GM06990 (cell line): ENCODE results near the gene ZNF91.

Experiments
- DNase-seq: peaks from one replicate; pipeline ENCODE4 v3.0.0-alpha.2; 2011; ENCODE audit not compliant: insufficient read length; ENCODE audit errors: extremely low read depth
- H3K27me3 ChIP-seq: replicated peaks from 2 replicates; pipeline ENCODE4 v1.6.0; 2011; ENCODE audit warnings: low read length; ENCODE audit not compliant: control insufficient read depth, insufficient read depth
- H3K36me3 ChIP-seq: 2 replicates; pipeline ENCODE4 v1.5.1; 2011; ENCODE audit warnings: low read length; ENCODE audit not compliant: control insufficient read depth, insufficient read depth
- H3K4me3 ChIP-seq: replicated peaks from 2 replicates; pipeline ENCODE4 v1.5.1; 2011; ENCODE audit warnings: low read depth, mild to moderate bottlenecking, control low read depth, low read length
- CTCF ChIP-seq: IDR thresholded peaks from 2 replicates; pipeline ENCODE4 v1.5.1; 2011; ENCODE audit warnings: low read length, control low read depth, mild to moderate bottlenecking, inconsistent platforms; ENCODE audit not compliant: insufficient read depth, poor library complexity, severe bottlenecking

The ZNF91 gene

GRCh38 chr19:23395041-23395721, at the start of gene ZNF91:
TSS of gene ZNF91 (minus strand) at chr19:23395471. CDS start at chr19:23395354, 117 bp downstream.
- Histone ChIP-seq H3K36me3 (no peaks in the 10 kb centered on the region; the same call in none of the 2 replicates), H3K27me3 (no peaks in the 10 kb centered on the region), H3K4me3 (peak within 1 kb of the TSS; percentile 83)
- DNase-seq = peak; percentile 88
- no peak for TF ChIP-seq CTCF

DNA sequence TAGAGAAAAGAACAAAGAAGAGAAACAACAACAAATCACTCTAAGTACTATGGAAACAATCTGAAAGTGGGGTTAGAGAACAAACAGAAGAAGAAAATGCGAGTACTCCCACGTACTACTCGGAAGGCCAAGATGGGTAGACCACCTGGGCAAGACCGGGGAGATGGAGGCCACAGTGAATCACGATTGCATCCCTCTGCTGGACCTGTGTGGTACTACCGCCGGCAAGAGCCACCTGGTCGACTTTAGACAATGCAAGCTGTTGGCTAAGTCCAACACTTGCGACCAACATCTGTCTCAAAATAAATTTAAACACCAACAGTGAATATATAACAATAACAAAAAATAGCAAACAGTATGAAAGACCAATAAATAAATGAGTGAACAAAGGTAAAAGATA, 45.5 kb upstream of the ZNF91 start:
- H3K27me3 ChIP-seq = no peaks in the 10 kb centered on the region
- H3K36me3 ChIP-seq = no peaks in the 10 kb centered on the region
- no peak for TF ChIP-seq CTCF
- no peak overlapping the region for H3K4me3 ChIP-seq
- peak; percentile 5 for DNase-seq

DNA sequence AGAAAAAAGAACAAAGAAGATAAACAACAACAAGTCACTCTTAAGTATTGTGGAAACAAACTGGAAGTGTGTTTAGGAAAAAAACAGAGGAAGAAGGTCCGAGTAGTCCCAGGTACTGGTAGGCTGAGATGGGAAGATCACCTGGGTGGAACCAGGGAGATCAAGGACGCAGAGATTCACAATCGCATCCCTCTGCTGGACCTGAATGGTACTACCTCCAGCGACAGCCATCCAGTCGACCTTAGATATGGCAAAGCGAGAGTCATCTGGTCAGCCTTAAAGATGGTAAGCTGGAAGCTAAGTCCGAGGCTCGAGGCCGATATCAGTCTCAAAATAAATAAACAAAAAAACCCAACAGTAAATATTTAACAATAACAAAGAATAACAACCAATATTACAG, 44.9 kb upstream of the ZNF91 start:
- peak; percentile 14 for TF ChIP-seq CTCF
- DNase-seq = no peak
- H3K27me3 ChIP-seq = no peaks in the 10 kb centered on the region

DNA sequence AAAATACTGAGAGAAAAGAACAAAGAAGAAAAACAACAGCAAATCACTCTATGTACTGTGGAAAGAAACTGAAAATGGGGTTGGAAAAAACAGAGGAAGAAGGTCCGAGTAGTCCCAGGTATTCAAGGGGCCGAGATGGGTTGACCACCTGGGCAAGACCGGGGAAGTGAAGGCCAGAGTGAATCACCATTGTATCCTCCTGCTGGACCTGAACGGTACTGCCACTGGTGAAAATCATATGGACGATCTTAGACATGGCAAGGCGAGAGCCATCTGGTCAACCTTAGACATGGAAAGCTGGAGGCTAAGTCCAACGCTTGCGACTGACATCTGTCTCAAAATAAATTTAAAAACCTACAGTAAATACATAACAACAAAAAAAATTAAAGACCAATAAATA, 44.4 kb upstream of the ZNF91 start:
- H3K36me3 ChIP-seq = no peaks in the 10 kb centered on the region
- no peak overlapping the region for H3K4me3 ChIP-seq
- peak; percentile 9 for TF ChIP-seq CTCF
- no peak for DNase-seq
- H3K27me3 ChIP-seq = no peaks in the 10 kb centered on the region

More for the DNA sequence above, 44.9 kb upstream of the ZNF91 start:
- no peaks in the 10 kb centered on the region for H3K36me3 ChIP-seq
- no peak overlapping the region for H3K4me3 ChIP-seq

- Histone ChIP-seq H3K4me3 (no peak overlapping the region), H3K36me3 (no peaks in the 10 kb centered on the region), H3K27me3 (no peaks in the 10 kb centered on the region)
- DNase-seq = no peak
- TF ChIP-seq CTCF = no peak
Observed at GRCh38 chr19:23437901-23438300, 42.6 kb upstream of the ZNF91 start.

DNA sequence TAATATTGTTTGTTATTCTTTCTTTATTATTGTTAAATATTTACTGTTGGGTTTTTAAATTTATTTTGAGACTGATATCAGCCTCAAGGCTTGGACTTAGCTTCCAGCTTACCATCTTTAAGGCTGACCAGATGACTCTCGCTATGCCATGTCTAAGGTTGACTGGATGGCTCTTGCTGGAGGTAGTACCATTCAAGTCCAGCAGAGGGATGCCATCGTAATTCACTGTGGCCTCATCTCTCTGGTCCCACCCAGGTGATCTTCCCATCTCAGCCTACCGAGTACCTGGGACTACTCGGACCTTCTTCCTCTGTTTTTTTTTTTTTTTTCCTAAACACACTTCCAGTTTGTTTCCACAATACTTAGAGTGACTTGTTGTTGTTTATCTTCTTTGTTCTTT, 41.7 kb upstream of the ZNF91 start:
- Histone ChIP-seq H3K27me3 (no peaks in the 10 kb centered on the region), H3K4me3 (no peak overlapping the region), H3K36me3 (no peaks in the 10 kb centered on the region)
- DNase-seq = no peak
- TF ChIP-seq CTCF = peak; percentile 22
